GM18858 (cell line): Measurements from ENCODE around the gene CACTIN.

ENCODE experiments used
- ATAC-seq: cut with Tn5 transposase; IDR thresholded peaks from one replicate; pipeline ENCODE4 v1.9.1; 2021; ENCODE audit not compliant: unreplicated experiment

Gene CACTIN

DNA sequence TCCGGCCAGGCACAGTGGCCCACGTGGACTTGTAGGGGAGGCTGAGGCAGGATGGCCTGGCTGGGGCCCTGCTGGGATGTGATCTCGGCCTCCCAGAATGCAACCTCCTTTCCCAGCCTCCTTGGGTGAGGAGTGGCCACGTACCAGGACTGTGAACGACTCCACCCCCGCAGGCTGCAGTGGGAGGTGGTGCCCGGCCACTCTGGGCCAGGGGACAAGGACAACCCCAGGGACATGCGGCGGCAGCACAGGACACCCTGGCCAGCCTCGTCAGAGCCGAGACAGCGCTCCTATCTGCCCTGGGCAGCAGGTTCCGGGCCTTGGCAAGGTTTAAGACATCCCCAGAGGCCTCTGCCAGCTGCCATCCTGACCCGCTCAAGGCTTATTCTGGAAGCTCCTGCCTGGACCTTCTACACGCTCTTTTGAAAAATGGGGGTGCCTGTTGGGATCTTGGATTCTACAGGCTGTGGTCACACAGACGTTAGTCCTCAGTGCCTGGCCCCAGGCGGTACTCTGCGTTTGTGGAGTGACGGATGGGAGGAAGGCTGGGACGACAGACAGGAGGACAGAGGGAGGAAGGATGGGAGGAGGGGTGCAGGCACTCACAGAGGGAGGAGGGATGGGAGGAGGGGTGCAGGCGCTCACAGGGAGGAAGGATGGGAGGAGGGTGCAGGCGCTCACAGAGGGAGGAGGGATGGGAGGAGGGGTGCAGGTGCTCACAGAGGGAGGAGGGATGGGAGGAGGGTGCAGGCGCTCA lies 19.9 kb upstream of the CACTIN start:
- no peak for ATAC-seq

DNA sequence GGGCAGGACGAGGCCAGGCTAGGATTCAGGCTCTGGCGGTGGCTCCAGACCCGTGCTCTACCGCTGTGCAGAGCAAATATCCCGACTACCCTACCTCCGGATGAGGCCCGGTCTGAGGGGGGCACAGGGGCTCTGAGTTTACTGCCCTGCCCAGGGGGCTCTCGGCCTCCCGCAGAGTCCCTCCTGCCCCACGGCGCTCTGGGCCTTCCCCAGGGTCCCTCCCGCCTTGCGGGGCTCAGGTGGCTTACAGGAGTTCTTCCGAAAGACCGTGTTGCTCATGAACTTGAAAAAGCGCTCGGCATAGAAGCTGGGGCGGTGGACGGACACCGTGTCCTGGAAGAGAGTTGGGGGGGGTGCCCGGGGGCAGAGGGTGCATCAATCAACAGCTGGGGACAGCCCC lies 19.1 kb upstream of the CACTIN start:
- no peak for ATAC-seq

DNA sequence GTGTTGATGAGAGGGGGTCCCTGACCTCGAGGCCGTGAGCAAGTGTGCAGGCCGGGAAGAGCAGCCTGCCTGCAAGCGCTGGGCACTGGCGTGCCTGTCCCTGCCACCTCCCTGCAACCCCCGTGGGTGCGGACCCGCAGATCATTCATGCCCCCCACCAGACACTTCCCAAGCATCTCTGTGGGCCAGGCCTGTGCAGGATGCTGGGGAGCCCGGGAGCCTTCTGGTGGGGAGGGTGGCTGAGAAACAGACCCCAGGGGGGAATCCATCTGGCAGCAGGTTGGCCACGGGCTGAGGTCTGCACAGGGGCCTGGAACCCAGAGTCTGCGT lies 18.4 kb upstream of the CACTIN start:
- ATAC-seq = no peak

DNA sequence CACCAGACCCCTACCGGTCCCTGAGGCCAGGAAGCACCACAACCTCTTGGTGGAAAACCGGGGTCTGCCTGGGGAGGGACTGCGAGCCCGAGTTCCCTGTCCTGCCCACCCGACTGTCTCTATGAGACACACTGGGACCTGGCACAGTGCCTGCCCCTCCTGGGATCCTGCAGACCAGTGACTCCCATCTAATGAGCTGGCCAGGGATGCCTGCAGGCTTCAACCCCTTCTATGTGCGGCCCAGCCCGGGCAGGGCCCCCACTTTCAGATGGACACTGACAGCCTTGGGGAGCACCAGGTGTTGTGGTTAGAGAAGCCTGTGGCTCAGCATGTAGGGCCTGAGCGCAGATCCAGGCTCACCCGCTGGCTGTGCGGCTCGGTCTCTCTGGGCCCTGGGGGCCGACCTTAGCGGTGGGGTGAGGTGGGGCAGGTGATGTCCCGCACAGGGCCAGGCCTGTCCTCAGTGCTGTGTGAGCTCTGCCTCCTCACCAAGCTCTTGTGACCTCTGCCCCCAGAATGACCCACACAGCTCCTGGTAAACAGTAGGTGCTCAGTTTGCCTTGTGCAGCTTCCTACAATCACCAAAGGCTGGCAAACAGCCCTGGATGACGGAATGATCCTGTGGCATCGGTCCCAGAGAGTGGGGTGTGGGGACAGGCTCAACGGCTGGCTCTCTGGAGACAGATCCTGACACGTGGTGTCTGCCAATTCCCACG lies 17.9 kb upstream of the CACTIN start:
- ATAC-seq = no peak

DNA sequence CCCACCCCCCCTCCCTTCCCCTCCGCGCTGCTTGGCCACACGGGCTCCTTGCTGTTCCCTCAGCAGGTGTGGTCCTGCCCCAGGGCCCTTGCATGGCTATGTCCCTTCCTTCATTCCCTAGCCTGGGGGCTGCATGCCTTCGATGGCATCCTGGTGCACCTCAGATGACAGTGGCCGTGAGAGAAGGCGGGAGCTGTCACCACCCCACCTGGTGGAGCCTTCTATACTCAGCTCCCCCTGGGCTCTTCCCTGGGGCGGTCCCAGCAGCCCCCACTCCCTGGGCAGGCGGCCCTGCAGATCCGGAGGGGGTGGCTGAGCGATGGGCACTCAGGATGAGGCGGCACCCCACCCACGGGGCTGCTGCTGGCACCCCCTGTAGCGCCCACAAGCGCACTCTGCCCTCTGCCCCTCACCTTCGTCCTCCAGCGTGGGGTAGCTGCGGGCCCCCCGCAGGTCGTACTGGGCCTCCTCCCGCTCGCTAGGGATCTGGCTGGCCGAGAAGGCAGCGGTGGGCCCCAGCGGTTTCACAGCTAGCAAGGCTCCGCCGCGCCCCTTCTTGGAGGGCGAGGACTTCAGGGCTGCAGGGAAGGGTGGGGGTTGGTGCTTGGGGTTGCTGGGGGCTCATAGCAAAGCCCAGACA lies 17.2 kb upstream of the CACTIN start:
- ATAC-seq = no peak

DNA sequence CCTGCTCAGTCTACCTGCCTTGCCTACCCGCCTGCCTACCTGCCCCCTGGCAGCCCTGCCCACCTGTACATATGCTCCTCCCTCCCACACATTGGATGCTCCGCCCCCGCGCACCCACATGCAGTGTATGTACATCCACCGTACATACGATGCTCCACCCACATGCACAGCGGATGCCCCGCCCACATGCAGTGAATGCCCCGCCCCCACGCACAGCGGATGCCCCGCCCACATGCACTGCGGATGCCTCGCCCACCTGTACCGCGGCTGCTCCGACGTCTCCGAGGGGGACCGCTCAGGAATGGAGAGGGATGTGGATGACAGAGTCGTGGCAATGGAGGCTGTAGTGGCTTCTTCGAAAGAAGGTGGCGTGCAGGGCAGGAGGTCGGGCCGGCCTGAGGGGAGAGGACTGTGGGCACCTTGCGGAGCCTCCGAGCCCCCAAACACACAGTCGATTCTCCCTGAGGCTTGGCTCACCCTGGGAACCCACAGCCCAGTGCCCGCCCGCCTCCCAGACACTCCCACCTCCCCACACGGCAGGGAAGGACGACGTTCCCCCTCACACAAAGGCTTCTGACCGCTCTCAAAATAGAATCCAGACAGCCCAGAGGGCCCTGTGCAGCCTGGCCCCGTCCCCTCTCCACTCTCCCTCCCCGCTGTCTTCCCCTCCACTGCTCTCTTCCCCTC lies 16.5 kb upstream of the CACTIN start:
- ATAC-seq = no peak

DNA sequence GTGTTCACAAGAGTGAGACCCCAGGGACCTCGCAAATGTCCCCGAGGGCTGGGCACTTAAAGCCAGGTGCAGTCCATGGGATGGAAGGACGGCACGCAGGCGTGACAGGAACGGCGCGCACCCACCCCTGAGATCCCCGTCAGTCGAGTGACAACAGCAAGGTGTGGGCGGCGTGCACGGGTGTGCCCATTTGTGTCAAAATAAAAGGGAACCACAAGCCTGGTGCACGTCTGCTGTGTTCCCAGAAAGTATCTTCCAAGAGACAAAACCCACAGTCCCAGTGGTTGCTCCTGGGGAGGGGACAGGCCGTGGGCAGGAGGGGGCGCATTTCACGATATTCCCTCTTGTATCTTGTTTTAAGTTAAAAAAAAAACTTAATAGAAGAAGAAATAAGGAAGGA lies 15.7 kb upstream of the CACTIN start:
- no peak for ATAC-seq

DNA sequence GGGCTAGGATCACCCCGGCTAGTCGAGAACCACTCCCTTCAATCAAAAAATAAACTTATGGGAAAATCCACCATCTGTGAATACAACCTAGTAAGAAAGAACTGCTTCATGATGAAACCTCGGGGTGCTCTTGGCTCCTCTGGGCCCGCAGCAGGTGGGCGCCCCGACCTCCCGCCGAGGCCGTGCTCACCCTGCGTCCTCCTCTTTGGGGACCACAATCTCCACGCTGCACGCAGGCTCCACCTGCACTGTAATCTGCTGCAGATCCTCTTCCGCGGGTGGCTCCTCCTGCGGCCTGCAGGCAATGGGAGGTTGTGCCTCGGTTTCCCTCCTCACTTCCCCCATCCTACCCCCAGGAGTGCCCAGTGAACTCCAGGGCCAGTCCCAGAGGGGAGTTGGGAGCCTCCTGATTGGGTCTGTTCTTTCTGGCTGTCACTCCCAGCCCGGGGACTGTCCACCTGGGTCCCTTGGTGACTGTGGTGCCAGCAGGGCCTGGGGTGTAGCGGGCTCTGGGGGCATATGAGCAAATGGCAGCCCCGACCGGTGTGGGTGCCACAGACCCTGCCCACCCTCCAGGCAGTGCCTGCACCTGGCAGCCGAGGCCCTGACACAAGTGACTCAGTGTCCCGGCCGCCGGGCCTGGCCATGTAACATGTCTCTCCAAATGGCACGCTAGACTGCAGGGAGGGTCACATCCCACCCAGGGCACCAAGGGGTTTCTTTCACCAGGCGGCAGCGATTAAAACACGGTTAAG lies 15.1 kb upstream of the CACTIN start:
- no peak for ATAC-seq

DNA sequence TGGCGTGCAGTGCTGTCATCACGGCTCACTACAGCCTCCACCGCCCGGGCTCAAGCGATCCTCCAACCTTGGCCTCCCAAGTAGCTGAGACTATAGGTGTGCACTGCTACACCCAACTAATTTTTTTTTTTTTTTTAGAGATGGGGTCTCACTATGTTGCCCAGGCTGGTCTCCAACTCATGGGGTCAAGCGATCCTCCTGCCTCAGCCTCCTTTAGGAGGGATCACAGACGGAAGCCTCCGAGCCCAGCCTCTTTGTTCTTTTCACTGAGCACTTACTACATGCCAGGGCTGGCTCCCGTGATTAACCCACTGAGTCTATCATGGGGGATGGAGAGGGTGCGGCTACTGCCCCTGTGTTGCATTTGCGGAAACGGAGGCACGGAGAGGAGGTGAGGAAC lies 12.9 kb upstream of the CACTIN start:
- ATAC-seq = no peak

DNA sequence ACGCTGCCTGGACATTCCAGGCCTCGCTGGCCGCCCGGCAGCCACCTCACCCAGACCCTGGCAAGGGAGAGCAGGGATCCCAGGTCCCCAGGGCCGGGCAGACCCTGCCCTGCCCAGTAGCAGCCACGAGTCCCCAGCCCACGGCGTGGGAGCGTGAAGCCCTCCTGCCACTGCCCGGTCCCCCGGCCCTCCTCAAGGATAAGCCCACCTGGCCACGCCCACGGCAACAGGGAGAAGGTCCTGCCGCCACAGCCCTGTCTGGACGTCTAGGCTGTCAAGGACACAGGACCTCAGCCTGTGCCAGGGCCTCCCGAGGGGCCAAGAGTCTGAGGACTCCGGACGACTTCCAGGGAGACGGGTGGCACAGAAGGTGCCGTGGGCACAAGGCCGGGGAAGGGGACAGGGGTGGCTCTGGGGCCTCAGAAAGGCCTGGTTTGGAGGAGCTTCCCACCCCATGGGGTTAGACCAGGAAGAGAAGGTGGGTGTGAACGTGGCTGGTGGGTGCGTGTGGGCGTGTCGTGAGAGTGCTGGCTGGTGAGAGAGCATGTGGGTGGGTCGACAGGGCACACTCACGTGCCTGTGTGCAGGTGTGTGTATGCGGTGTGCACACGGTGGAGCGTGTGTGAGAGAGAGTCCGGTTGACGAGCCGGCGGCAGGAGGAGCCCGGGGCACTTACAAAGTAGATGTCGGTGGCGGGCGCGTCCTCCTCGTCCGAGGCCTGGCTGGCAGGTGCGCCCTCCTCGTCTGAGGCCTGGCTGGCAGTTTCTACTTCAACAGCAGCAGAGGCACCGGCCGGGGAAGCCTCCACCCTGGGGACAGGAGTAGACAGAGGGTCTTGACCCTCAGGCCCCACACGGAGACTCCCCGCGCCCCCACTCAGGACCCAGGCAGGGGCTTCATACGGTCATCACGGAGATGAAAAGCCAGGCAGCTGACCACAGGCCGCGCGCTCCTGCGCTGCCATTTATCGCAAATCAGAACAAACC lies 11.9 kb upstream of the CACTIN start:
- ATAC-seq = no peak

DNA sequence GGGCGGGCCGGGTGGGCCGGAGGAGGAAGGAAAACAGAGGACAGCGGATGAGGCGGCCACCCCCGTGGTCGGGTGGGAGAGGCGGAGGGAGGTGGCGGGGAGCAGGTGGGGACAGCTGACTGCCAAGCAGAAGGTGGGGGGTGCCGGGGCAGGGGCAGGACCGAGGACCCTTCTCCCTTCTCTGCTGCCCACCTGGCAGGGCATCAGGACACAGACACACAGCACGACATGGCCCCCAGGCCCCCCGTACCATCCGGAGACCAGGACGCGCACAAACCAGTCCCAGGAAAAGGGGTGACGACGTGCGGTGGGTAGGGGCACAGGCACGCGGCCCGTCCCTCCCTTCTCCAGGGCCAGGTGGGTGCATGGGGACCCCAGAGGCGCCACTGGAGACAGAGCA lies 11.0 kb upstream of the CACTIN start:
- ATAC-seq = no peak

DNA sequence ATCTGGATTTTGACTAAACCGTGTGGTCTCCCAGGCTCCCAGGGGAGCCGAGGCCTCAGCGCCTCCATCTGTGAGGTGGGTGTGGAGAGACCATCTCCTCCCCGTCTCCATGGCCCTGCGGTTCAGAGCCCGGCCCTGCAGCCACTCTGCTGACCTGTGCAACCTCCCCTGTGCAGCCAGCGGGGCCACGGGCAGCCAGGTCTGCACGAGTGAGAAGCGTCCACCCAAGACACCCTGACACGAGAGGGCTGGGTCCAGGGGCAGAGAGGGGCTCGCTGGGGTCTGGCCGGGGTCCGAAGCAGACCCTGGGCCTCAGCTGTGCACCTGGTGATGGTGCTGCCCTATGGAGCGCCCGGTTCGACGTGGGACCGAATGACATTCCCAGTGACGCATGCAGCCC lies 10.4 kb upstream of the CACTIN start:
- no peak for ATAC-seq

DNA sequence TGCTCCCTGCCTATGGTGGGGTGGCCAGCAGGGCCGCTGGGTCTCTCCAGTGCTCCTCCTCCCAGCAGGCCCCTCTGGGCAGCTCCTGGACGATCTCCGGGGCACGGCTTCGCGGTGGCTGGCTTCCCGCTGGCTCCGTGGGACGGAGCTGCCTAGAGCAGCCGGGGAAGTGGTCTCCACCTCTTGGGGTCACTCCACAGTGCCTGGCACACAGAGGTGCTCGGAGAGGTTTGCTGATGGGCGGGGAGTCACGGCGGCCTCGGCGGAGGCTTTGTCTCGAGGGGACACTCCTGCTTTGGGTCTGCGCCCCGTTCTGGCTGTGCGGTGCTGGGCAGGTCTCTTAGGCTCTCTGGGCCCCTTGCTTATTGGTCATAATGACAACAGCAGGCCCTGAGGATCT lies 9.9 kb upstream of the CACTIN start:
- ATAC-seq = no peak

DNA sequence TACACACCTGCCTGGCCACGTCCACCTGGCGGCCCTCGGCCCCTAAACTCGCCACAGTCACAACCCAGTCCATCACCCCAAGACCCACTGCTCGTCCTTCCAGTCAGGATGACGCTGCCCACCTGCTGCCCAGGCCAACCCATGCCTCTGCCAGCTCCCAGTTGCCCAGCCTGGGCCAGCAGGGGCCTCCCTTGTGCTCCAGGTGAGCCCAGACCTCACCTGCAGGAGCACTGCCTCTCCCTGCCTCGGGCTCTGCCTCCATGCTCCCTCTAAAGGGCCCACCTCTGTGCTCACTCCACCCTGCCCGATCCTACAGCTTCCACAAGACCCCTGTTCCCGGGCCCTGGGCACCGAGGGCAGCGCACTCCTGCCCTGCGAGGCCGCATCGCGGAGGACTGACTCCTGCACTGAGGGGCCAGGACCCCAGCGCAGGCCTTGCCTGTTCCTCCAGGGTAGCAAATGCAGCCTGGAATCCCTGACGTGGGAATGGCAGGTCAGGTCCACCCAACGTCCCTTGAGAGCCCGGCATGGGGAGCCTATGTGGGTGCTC lies 8.0 kb upstream of the CACTIN start:
- ATAC-seq = no peak

DNA sequence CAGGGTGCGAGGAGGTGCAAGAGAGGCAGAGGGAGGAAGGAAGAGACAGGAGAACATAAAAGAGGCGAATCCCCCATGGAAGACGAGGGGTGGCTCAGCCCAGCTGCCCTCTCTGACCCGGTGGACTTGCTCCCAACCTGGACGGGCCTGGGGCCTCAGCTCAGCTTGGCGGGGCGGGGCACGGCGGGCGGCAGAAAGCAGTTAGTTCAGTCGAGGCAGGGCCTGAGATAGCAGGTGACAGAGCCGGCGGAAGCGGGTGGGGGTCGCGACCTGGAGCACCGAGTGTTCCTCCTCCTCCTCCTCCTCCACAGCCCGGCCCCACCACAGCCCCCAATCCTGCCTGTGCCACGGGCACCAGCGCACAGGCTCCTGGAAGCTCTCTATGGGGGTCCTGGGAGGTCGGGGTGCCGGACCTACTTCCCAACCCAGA lies 7.0 kb upstream of the CACTIN start:
- no peak for ATAC-seq

DNA sequence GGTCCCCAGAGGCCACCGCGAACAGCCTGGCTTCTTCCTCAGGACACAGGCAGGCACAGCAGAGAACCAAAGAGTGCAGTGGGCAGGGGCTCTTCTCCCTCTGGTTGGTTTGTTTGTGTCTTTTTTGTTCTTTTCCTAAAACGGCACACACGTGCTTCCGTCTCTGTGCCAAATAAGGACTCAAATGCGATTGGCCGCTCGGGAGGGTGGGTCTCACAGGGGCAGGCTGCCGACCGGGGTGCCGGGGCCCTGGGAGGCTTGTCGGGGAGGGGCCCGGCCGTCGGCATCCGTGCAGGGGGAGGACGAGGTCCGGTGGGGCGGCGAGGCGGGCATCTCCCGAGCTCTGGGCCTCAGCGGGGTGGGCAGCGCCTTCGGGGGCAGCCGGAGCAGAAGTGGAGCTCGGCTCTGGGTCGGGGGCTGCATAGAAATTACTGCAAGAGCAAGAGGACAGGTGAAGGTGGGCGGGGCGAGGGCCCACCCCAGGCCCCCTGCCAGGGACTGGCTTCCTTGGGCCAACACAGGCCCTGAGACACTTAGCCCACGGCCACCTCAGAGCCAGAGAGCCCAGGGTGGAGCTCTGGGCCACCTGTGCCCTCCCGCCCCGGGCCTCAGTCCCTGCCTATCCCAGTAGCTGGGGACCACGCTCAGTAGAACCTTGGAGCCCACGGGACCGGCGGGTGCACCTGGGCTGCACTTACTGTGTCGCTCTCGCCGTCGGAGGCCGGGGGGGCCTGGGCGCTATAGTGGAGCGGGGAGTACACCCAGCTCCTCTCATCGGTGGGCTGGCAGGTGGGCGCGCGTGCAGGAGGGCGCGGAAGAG lies 6.4 kb upstream of the CACTIN start:
- ATAC-seq = no peak

DNA sequence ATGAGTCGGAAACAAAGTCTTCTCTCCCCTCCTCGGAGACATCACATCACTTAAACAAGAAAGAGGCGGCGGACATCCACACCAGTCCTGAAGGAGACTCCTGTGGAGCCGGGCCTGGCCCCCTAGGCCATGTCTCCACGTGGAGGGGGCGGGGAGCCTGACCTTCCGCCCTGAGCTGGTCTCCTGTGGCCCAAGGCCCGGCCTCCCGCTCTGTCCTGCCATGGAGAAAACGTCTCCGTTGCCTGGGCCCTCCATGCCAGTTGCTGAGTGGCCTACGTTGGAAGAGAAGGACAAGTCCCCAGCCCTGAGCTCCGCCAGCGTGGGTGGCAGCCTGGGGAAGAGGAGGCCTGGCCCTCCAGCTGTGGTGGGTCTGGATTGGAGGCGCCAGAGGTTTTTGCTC lies 5.5 kb upstream of the CACTIN start:
- no peak for ATAC-seq

DNA sequence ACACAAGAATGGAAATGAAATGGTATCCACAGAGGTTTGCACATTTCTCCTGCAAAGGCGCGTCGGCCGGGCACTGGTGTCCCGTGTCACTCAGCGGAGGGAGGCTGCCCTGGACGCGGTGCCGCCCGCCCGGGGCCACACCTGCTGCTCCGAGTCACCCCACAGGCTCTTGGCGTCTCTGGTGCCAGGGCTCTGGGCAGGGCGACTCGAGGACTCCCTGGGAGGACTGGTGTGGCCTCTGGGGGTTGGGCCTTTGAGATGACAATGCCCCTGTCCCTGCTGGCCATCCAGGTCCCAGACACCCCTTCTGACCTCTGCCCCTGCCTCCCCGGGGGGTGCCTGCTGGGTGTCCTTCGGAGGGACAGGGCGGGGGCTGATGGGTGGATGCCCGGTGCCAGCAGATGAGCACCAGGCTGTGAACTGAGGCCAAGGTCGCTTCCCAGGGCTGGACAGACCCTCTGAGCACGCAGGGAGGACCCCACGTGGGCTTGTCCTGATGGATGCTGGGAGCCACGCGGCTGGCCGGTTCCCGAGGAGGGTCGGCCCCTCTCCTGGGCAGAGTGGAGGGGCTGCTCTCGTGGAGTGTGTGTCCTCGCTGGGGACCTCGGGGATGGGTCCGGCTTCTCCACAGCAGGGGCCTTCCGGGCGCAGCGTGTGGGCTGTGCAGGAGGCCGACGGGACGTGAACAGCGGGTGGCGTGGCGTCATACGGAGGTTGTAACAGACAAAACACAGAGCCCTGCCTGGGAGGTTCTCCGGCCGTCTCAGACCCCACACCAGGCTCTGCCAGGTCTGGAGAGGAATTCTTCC lies 4.7 kb upstream of the CACTIN start:
- ATAC-seq = no peak
